ENCODE data around the gene ATP6AP2. TPM values are rescaled to one million over a fixed set of nuclear protein-coding genes. Genes with fewer than 3 reads are reported as not detected.

The ATP6AP2 gene
- total RNA-seq, 1 donor from 2014 or later: 74.9 TPM

DNA sequence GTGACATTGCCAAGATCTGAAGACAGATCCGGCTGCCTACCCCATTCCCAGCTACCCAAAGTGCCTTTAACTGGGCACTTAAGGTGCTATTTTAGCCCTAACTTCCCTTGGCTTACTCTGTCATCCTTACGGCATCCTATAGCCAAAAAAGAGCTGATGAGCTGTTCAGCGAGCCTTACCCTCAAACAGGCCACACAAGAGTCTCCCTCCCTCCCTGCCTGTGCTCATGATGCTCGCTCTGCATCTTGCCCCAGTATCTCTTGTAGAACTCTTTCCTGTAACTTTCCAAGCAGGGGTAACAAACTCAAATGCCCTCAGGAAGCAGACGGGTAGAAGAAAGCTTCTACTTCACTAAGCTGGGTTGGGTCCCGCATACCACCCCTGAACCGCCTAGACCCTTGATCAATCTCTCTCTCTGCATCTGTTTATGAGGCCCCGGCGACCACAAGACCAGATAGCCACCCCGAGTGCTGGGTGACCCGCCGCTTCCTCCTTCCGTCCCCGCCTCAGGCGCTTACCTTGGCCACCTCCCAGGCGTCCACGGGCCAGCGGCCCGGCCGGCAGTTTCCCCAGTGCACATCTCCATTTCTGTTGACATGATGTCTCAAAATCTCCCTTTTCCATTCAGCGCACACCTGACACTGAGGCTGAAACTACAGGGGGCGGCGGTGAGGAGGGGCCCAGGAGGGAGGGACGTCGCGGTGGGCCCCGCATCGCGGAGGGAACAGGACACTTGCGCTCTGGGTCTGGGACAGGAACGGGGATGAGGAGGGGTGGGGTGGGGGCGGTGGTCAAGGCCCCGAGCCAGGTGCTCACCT lies 65.9 kb downstream of the ATP6AP2 start:
- no peak for DNase-seq (ENCODE audit: low read depth)
- peak overlapping the region; percentile 71 for H3K4me3 ChIP-seq (ENCODE audit: low read depth, low read length)
- TF ChIP-seq CTCF (conservative IDR thresholded peaks at IDR 0.05; ENCODE audit: low read depth, low read length): no peak

GRCh38 chrX:40647307-40648197 lies 66.8 kb downstream of the ATP6AP2 start, which contains the start of gene CXorf38:
Gene CXorf38 (minus strand): TSS chrX:40647561. CDS start chrX:40647520, 41 bp downstream.
- DNase-seq (ENCODE audit: low read depth): no peak
- no peak for TF ChIP-seq CTCF (conservative IDR thresholded peaks at IDR 0.05; ENCODE audit: low read depth, low read length)
- H3K4me3 ChIP-seq (ENCODE audit: low read depth, low read length): peak within 1 kb of the TSS; percentile 71

GRCh38 chrX:40651620-40652223 lies 71.0 kb downstream of the ATP6AP2 start:
- no peak overlapping the region for H3K4me3 ChIP-seq (ENCODE audit: low read depth, low read length)
- no peak for DNase-seq (ENCODE audit: low read depth)
- TF ChIP-seq CTCF (conservative IDR thresholded peaks at IDR 0.05; ENCODE audit: low read depth, low read length): peak; percentile 67

DNA sequence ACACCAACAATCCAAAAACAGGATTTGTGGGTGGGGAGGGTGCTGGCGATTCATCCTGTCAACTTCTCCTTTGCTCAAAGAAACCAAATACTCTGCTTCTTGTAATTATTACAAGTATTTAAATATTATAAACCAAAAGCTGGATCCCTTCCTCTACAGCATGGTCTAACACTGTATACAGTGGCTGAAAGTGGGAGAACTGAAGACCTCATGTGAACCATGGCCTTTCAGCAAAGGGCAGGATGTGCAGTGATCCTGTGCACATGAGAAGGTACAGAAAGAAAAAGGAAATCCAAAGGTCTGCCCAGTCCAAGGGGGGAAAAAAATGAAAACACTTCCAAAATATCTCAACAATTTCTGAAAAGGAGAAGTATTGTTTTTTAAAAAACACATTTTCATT lies 71.9 kb downstream of the ATP6AP2 start:
- H3K4me3 ChIP-seq (ENCODE audit: low read depth, low read length): no peak overlapping the region
- TF ChIP-seq CTCF (conservative IDR thresholded peaks at IDR 0.05; ENCODE audit: low read depth, low read length): no peak
- DNase-seq (ENCODE audit: low read depth): no peak

DNA sequence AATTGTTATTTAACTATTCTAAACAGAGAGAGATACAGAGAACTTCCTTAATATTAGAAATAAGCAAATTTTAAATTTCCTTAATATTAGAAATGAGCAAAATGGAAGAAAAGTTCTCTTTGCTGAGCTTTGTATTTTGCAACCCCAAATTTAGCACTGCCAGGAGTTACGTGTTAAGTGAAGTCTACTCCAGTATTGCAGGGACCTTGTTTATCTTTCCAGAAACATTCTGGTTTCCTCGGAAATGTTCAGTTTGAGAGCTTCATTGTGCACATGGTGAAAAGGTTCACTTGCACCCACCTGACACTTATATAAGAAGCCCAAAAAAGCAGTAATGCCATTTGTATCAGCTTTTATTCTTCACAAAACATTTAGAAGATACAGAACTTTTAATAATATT lies 72.8 kb downstream of the ATP6AP2 start:
- no peak for DNase-seq (ENCODE audit: low read depth)
- no peak for TF ChIP-seq CTCF (conservative IDR thresholded peaks at IDR 0.05; ENCODE audit: low read depth, low read length)
- no peak overlapping the region for H3K4me3 ChIP-seq (ENCODE audit: low read depth, low read length)

Other genes with a start within 250 kb of the ATP6AP2 start
- not detected in 2 replicates for gene MPC1L, start 42.5 kb downstream of the ATP6AP2 start, total RNA-seq
- gene CXorf38, start 66.6 kb downstream of the ATP6AP2 start, total RNA-seq: 11.4 and 15.6 TPM in 2 replicates
- 15.5 and 21.5 TPM in 2 replicates for gene MED14, start 154.6 kb downstream of the ATP6AP2 start, total RNA-seq